Activated CD8-positive, alpha-beta memory T cell treated with anti-CD3 and anti-CD28 coated beads for 24 hours (primary cell): ENCODE data around the gene TOMM22.

Experiments
- DNase-seq: peaks from one replicate; pipeline ENCODE4 v3.0.0-alpha.2; 2020

Gene TOMM22

GRCh38 chr22:38715852-38716251, 34.1 kb downstream of the TOMM22 start:
- no peak for DNase-seq

GRCh38 chr22:38716271-38716670, 34.5 kb downstream of the TOMM22 start:
- DNase-seq: no peak

- no peak for DNase-seq
Measured at GRCh38 chr22:38716826-38717225, 35.1 kb downstream of the TOMM22 start.

GRCh38 chr22:38717244-38717643, 35.5 kb downstream of the TOMM22 start:
- no peak for DNase-seq

- no peak for DNase-seq
Measured at GRCh38 chr22:38718414-38718813, 36.7 kb downstream of the TOMM22 start.

GRCh38 chr22:38719196-38719595, 37.4 kb downstream of the TOMM22 start:
- no peak for DNase-seq

GRCh38 chr22:38720350-38720749, 38.6 kb downstream of the TOMM22 start:
- DNase-seq: no peak

GRCh38 chr22:38721551-38721950, 39.8 kb downstream of the TOMM22 start:
- no peak for DNase-seq

- DNase-seq: no peak
Measured at GRCh38 chr22:38724176-38724575, 42.4 kb downstream of the TOMM22 start.

- no peak for DNase-seq
Measured at GRCh38 chr22:38724926-38725571, 43.3 kb downstream of the TOMM22 start.

- no peak for DNase-seq
Measured at GRCh38 chr22:38725900-38726655, 44.3 kb downstream of the TOMM22 start.

GRCh38 chr22:38727123-38727522, 45.4 kb downstream of the TOMM22 start:
- DNase-seq: no peak

GRCh38 chr22:38727530-38728451, 46.0 kb downstream of the TOMM22 start:
- no peak for DNase-seq

GRCh38 chr22:38728871-38729796, 47.4 kb downstream of the TOMM22 start:
- no peak for DNase-seq

- DNase-seq: no peak
Measured at GRCh38 chr22:38729946-38730345, 48.2 kb downstream of the TOMM22 start.

GRCh38 chr22:38730411-38730871, 48.7 kb downstream of the TOMM22 start:
- DNase-seq: no peak

- no peak for DNase-seq
Measured at GRCh38 chr22:38731703-38732161, 50.0 kb downstream of the TOMM22 start.

- DNase-seq: no peak
Measured at GRCh38 chr22:38732251-38732815, 50.6 kb downstream of the TOMM22 start.

GRCh38 chr22:38733329-38733723, 51.6 kb downstream of the TOMM22 start:
- peak; percentile 84 for DNase-seq

- no peak for DNase-seq
Measured at GRCh38 chr22:38733724-38734381, 52.1 kb downstream of the TOMM22 start.

GRCh38 chr22:38734421-38735100, 52.8 kb downstream of the TOMM22 start:
- DNase-seq: no peak
